HG03060 (cell line): ENCODE data around the gene NLGN1.
"Not testable (repeated sequence)": the region's sequence is repeated elsewhere in the genome, so short reads cannot be mapped to it uniquely, and the experiment has no call there.

Experiments
- ATAC-seq: cut with Tn5 transposase; IDR thresholded peaks from one replicate; pipeline ENCODE4 v1.9.1; 2021; ENCODE audit warnings: low read depth, moderate number of reproducible peaks; ENCODE audit not compliant: unreplicated experiment

The NLGN1 gene

GRCh38 chr3:173397161-173398110 is at the start of gene NLGN1:
Gene NLGN1 (plus strand): TSS chr3:173397744.
- no peak for ATAC-seq

- no peak for ATAC-seq
Observed at GRCh38 chr3:173351886-173352285, 45.7 kb upstream of the NLGN1 start.

- not testable (repeated sequence) for ATAC-seq
Observed at GRCh38 chr3:173353137-173353536, 44.4 kb upstream of the NLGN1 start.

- ATAC-seq, result no peak
Observed at GRCh38 chr3:173354124-173354523, 43.4 kb upstream of the NLGN1 start.

GRCh38 chr3:173371848-173372487 is 25.6 kb upstream of the NLGN1 start:
- no peak for ATAC-seq

- no peak for ATAC-seq
Observed at GRCh38 chr3:173380681-173381080, 16.9 kb upstream of the NLGN1 start.

- ATAC-seq, result not testable (repeated sequence)
Observed at GRCh38 chr3:173381936-173382335, 15.6 kb upstream of the NLGN1 start.

GRCh38 chr3:173395073-173395411 is 2.5 kb upstream of the NLGN1 start:
- ATAC-seq, result no peak

- ATAC-seq, result no peak
Observed at GRCh38 chr3:173395412-173396181, 1.9 kb upstream of the NLGN1 start.

- no peak for ATAC-seq
Observed at GRCh38 chr3:173396191-173397041, 1.1 kb upstream of the NLGN1 start.

- no peak for ATAC-seq
Observed at GRCh38 chr3:173398111-173398479, 551 bp downstream of the NLGN1 start.

- no peak for ATAC-seq
Observed at GRCh38 chr3:173399044-173399443, 1.5 kb downstream of the NLGN1 start.

- ATAC-seq, result no peak
Observed at GRCh38 chr3:173401369-173401768, 3.8 kb downstream of the NLGN1 start.

GRCh38 chr3:173402656-173403055 is 5.1 kb downstream of the NLGN1 start:
- no peak for ATAC-seq

GRCh38 chr3:173403376-173403775 is 5.8 kb downstream of the NLGN1 start:
- no peak for ATAC-seq

- ATAC-seq, result no peak
Observed at GRCh38 chr3:173404156-173404555, 6.6 kb downstream of the NLGN1 start.

GRCh38 chr3:173410436-173410835 is 12.9 kb downstream of the NLGN1 start:
- no peak for ATAC-seq

GRCh38 chr3:173410849-173411248 is 13.3 kb downstream of the NLGN1 start:
- ATAC-seq, result no peak

- no peak for ATAC-seq
Observed at GRCh38 chr3:173411375-173411973, 13.9 kb downstream of the NLGN1 start.

GRCh38 chr3:173416070-173416469 is 18.5 kb downstream of the NLGN1 start:
- no peak for ATAC-seq
